HFFc6 (cell line): Measurements from ENCODE around the gene SPZ1. TPM values are rescaled to one million over a fixed set of nuclear protein-coding genes. Genes with fewer than 3 reads are reported as not detected.

Source experiments
- DNase-seq: peaks from one replicate; pipeline ENCODE4 v3.0.0-alpha.2; 2018
- H3K27ac Mint-ChIP-seq: 2 replicates; pipeline ENCODE4 v1.8.0; 2020; ENCODE audit warnings: mild to moderate bottlenecking, mixed read lengths
- H3K27me3 Mint-ChIP-seq: 2 replicates; pipeline ENCODE4 v1.8.0; 2021; ENCODE audit warnings: mild to moderate bottlenecking, moderate library complexity, mixed read lengths; ENCODE audit not compliant: insufficient read depth
- H3K36me3 Mint-ChIP-seq: 2 replicates; pipeline ENCODE4 v1.8.0; 2021; ENCODE audit warnings: low read depth, mixed read lengths
- H3K4me1 Mint-ChIP-seq: 2 replicates; pipeline ENCODE4 v1.8.0; 2020; ENCODE audit warnings: low read depth, mixed read lengths
- H3K4me3 Mint-ChIP-seq: 2 replicates; pipeline ENCODE4 v1.8.0; 2020; ENCODE audit warnings: mild to moderate bottlenecking, moderate library complexity, mixed read lengths
- H3K9me3 Mint-ChIP-seq: 2 replicates; pipeline ENCODE4 v1.8.0; 2020; ENCODE audit warnings: mild to moderate bottlenecking, mixed read lengths
- total RNA-seq, 6 experiments: library from RNA; stranded (reverse); fragmentation: NEBNext Ultra II Directional; extraction: Animal tissue kit (Norgen Biotek cat#: 25700); gene quantifications; 2 replicates in 1 of 6; 3 replicates in 5 of 6; pipeline ENCODE4 v1.2.3, GENCODE V29; 2021
- TF ChIP-seq, protein P1 (sequence below): fragments of 200-600 bp; sonication (generic); IDR thresholded peaks from 2 replicates; pipeline ENCODE4 v1.5.0; 2021; ENCODE audit warnings: antibody characterized with exemption, mild to moderate bottlenecking

Gene SPZ1
- total RNA-seq, 6 experiments from 2014 or later = not detected

DNA sequence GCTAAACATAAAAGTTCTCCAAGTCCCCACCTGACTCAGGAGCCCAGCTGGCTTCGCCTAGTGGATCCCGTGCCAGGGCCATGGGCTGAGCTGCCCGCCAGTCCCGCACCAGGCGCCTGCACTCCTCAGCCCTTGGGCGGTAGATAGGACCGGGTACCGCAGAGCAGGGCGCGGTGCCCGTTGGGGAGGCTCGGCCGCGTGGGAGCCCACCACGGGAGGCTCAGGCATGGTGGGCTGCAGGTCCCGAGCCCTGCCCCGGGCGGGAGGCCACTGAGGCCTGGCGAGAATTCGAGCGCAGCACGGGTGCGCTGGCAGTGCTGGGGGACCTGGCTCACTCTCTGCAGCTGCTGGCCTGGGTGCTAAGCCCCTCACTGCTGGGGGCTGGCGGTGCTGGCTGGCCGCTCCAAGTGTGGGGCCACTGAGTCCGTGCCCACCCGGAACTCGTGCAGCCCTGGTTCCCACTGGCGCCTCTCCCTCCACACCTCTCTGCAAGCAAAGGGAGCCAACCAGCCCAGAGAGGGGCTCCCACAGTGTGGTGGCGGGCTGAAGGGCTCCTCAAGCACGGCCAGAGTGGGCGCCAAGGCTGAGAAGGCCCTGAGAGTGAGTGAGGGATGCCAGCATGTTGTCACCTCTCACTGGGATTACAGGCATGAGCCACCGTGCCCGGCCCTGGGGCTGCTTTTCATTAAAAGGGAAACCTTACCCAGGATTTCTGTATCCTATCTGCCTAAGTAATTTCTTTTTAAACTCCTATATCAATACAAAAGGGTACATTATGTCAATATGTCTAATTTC lies 9.7 kb upstream of the SPZ1 start:
- no peak overlapping the region for H3K27ac Mint-ChIP-seq
- H3K9me3 Mint-ChIP-seq = peaks cover 8% of the 10 kb centered on the region
- H3K36me3 Mint-ChIP-seq = peaks cover 5% of the 10 kb centered on the region; the same call in 1 of the 2 replicates
- H3K4me3 Mint-ChIP-seq = no peak overlapping the region
- H3K27me3 Mint-ChIP-seq = peaks cover 8% of the 10 kb centered on the region; the same call in 1 of the 2 replicates
- no peak for DNase-seq
- TF ChIP-seq, protein P1, sequence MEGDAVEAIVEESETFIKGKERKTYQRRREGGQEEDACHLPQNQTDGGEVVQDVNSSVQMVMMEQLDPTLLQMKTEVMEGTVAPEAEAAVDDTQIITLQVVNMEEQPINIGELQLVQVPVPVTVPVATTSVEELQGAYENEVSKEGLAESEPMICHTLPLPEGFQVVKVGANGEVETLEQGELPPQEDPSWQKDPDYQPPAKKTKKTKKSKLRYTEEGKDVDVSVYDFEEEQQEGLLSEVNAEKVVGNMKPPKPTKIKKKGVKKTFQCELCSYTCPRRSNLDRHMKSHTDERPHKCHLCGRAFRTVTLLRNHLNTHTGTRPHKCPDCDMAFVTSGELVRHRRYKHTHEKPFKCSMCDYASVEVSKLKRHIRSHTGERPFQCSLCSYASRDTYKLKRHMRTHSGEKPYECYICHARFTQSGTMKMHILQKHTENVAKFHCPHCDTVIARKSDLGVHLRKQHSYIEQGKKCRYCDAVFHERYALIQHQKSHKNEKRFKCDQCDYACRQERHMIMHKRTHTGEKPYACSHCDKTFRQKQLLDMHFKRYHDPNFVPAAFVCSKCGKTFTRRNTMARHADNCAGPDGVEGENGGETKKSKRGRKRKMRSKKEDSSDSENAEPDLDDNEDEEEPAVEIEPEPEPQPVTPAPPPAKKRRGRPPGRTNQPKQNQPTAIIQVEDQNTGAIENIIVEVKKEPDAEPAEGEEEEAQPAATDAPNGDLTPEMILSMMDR = no peak
- H3K4me1 Mint-ChIP-seq = no peaks in the 10 kb centered on the region

DNA sequence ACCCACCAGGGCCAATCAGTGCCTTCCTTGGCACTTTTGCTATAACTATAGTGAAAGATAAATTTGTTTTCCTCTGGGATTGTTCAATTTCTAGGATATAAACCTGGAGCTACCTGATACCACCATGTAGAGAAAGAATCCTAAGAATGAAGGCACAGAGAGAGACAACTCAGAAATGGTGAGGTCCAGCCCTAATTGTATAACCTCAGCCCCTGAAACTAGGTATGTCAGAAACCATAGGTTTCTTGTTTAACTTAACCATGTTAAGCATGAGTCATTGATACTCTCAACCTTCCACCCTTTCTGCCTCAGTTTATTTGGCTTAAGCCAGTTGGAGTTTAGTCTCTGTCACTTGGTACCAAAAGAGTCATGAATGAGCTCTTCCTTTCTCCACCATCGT lies 4.6 kb upstream of the SPZ1 start:
- no peaks in the 10 kb centered on the region for H3K36me3 Mint-ChIP-seq

DNA sequence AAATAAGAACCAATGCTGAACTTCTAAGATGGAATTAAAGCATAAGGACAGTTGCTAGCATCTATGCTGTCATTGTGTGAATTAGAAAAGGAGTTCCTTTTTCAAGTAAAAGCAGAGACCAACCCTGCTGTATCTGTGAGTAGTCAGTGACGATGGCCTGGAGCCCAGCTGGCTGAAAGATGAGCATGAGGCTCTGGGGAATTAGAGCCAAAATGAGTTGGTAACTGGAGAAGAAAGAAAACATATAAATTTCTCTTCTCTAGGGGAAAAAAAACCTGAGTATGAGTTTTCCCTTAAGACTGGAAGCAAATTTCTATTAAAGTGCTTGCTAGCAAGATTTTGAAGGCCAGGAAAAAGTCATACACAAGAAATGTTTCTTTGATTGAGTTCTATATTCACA lies 1.6 kb upstream of the SPZ1 start:
- no peak overlapping the region for H3K4me3 Mint-ChIP-seq
- TF ChIP-seq, protein P1 = no peak
- no peak overlapping the region for H3K27ac Mint-ChIP-seq
- H3K36me3 Mint-ChIP-seq = no peaks in the 10 kb centered on the region
- peak; percentile 14 for DNase-seq
- H3K27me3 Mint-ChIP-seq = peaks cover 8% of the 10 kb centered on the region; the same call in 1 of the 2 replicates
- H3K9me3 Mint-ChIP-seq = no peaks in the 10 kb centered on the region
- H3K4me1 Mint-ChIP-seq = no peaks in the 10 kb centered on the region

More for the DNA sequence above, 4.6 kb upstream of the SPZ1 start:
- DNase-seq = no peak
- Mint-ChIP-seq H3K27me3 (peaks cover 8% of the 10 kb centered on the region; the same call in 1 of the 2 replicates), H3K27ac (no peak overlapping the region), H3K4me3 (no peak overlapping the region), H3K4me1 (no peaks in the 10 kb centered on the region), H3K9me3 (no peaks in the 10 kb centered on the region)
- TF ChIP-seq, protein P1 = no peak

DNA sequence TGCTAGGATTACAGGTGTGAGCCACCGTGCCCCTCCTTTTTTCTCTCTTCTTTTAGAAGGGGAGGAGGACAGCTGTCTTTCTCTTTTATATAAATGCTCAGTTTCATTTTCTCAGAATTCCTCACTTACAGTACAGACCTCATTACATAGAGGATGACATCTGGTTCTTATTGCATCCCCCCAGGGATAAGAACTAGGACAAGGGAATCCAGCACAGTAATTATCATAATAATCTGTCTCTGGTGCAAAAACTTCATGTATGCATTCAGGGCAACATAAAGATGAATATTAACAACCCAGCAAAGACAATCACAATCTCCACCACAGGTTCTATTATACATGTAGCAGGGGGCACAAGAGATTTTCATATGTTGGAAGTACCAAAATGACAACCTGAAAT lies 5.1 kb downstream of the SPZ1 start:
- H3K4me3 Mint-ChIP-seq = no peak overlapping the region
- no peaks in the 10 kb centered on the region for H3K4me1 Mint-ChIP-seq
- no peaks in the 10 kb centered on the region for H3K36me3 Mint-ChIP-seq
- H3K9me3 Mint-ChIP-seq = no peaks in the 10 kb centered on the region
- TF ChIP-seq, protein P1 = no peak
- no peak overlapping the region for H3K27ac Mint-ChIP-seq
- H3K27me3 Mint-ChIP-seq = peaks cover 3% of the 10 kb centered on the region
- DNase-seq = no peak

DNA sequence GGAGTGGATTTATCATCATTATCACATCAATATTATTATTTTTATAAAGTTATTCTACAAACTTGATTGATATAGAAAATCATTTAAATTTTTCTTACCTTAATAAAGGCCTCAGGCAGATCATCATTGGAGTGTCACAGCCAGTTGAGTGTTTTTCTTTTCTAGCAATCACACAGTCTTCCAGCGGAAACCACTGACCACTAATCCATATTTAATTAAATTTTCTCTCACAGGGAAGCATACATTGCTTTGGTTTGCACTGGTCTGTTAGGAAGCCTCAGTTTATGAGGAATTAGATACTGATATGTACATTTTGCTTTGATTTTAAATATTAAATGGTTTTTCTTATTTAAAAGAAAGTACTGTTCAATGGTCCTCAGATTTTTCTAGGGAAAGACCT lies 6.7 kb downstream of the SPZ1 start:
- Mint-ChIP-seq H3K36me3 (no peaks in the 10 kb centered on the region), H3K27ac (no peak overlapping the region), H3K9me3 (no peaks in the 10 kb centered on the region), H3K4me1 (no peaks in the 10 kb centered on the region), H3K4me3 (no peak overlapping the region), H3K27me3 (peaks cover 3% of the 10 kb centered on the region)
- no peak for DNase-seq
- TF ChIP-seq, protein P1 = no peak
